Glutamatergic neuron (in vitro differentiated cells): ENCODE measurements around the gene LDLRAD4. TPM values are rescaled to one million over a fixed set of nuclear protein-coding genes. Genes with fewer than 3 reads are reported as not detected.

ENCODE experiments used
- DNase-seq: peaks from one replicate; pipeline ENCODE4 v3.0.0; 2022
- H3K27ac Mint-ChIP-seq: one replicate; pipeline ENCODE4 v1.8.0; 2020; ENCODE audit warnings: mild to moderate bottlenecking, mixed read lengths, inconsistent platforms; ENCODE audit not compliant: unreplicated experiment
- H3K27me3 Mint-ChIP-seq: one replicate; pipeline ENCODE4 v1.8.0; 2020; ENCODE audit warnings: mild to moderate bottlenecking, moderate library complexity, mixed read lengths, inconsistent platforms; ENCODE audit not compliant: unreplicated experiment
- H3K36me3 Mint-ChIP-seq: one replicate; pipeline ENCODE4 v1.8.0; 2020; ENCODE audit warnings: mild to moderate bottlenecking, mixed read lengths, inconsistent platforms; ENCODE audit not compliant: unreplicated experiment
- H3K4me1 Mint-ChIP-seq: one replicate; pipeline ENCODE4 v1.8.0; 2020; ENCODE audit warnings: mild to moderate bottlenecking, low read depth, mixed read lengths, inconsistent platforms; ENCODE audit not compliant: unreplicated experiment
- H3K4me3 Mint-ChIP-seq: one replicate; pipeline ENCODE4 v1.8.0; 2020; ENCODE audit warnings: mild to moderate bottlenecking, mixed read lengths, inconsistent platforms; ENCODE audit not compliant: unreplicated experiment
- H3K9me3 Mint-ChIP-seq: one replicate; pipeline ENCODE4 v1.8.0; 2020; ENCODE audit warnings: mild to moderate bottlenecking, moderate library complexity, mixed read lengths, inconsistent platforms; ENCODE audit not compliant: unreplicated experiment
- CTCF ChIP-seq: fragments of 200-600 bp; sonication (generic); IDR thresholded peaks from one replicate; pipeline ENCODE4 v1.5.0; 2021; ENCODE audit not compliant: partially characterized antibody, unreplicated experiment
- total RNA-seq: library from RNA; stranded (reverse); fragmentation: NEBNext Ultra II Directional; extraction: Animal tissue kit (Norgen Biotek cat#: 25700); gene quantifications from one replicate; pipeline ENCODE4 v1.2.1, GENCODE V29; 2021; ENCODE audit not compliant: unreplicated experiment

Gene LDLRAD4
- total RNA-seq, 1 donor from 2014 or later, result 0.29 TPM

DNA sequence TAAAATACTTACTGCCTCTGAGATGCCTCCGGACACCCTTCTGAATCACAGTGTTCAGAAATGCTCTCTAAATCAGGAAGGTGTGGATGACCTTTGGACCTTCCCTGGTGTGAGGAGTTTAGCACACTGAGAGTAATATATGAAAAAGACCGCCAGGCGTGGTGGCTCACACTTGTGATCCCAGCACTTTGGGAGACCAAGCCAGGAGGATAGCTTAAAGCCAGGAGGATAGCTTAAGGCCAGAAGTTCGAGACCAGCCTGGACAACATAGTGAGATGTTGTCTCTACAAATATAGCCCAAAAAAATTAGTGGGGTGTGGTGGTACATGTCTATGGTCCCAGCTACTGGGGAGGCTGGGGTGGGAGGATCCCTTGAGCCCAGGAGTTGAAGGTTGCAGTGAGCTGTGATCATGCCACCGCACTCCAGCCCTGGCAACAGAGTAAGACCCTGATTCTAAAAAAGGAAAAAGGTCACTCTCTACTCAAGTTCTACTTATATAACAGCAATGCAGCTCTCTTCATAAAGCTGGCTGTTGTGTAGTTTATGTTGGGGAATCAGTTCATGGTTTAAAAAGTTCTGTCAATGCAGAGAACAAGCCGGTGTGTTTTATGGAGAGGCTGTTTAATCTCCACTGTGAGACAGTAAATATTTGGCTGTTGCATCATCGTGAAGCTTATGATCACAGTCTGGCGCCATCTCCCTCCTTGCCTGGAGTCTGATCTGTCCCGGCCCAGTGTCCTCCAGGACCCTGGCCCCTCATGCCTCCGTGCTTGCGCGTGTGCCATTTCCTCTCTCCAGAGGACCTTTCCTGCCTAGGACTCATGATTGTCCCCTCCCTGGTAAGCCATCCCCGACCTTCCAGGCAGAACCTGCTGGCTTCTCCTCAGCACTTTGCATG lies 323.3 kb downstream of the LDLRAD4 start:
- H3K36me3 Mint-ChIP-seq, result no peaks in the 10 kb centered on the region
- H3K4me1 Mint-ChIP-seq, result no peaks in the 10 kb centered on the region
- TF ChIP-seq CTCF, result no peak
- no peaks in the 10 kb centered on the region for H3K9me3 Mint-ChIP-seq
- H3K27me3 Mint-ChIP-seq, result peaks cover 3% of the 10 kb centered on the region
- no peak for DNase-seq
- H3K27ac Mint-ChIP-seq, result no peak overlapping the region
- H3K4me3 Mint-ChIP-seq, result no peak overlapping the region

- H3K27me3 Mint-ChIP-seq, result peaks cover 3% of the 10 kb centered on the region
- TF ChIP-seq CTCF, result no peak
- no peak for DNase-seq
- H3K36me3 Mint-ChIP-seq, result no peaks in the 10 kb centered on the region
- H3K4me3 Mint-ChIP-seq, result no peak overlapping the region
- no peak overlapping the region for H3K27ac Mint-ChIP-seq
- no peaks in the 10 kb centered on the region for H3K4me1 Mint-ChIP-seq
- H3K9me3 Mint-ChIP-seq, result no peaks in the 10 kb centered on the region
Measured at GRCh38 chr18:13542520-13542847, 323.9 kb downstream of the LDLRAD4 start.

DNA sequence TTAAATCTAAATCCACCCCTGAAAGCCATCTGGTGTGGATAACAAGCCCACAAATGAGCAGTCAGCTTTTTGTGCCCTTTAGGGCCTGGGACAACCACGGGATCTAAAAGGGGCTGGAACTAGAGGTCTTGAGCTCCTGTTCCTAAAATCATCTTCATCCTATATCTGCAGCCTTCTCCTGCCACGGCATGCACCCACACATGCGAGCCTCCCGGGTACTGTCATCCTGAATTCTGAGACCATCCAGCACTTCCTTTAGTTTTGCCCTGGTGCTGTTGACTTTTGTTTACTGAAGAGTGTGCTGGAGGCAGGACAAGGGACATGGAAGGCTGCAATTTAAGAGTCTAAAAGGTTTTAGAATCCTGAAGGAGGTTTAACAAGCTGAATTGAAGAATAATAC lies 324.6 kb downstream of the LDLRAD4 start:
- DNase-seq, result no peak
- peaks cover 3% of the 10 kb centered on the region for H3K27me3 Mint-ChIP-seq
- no peak overlapping the region for H3K27ac Mint-ChIP-seq
- H3K9me3 Mint-ChIP-seq, result no peaks in the 10 kb centered on the region
- no peak overlapping the region for H3K4me3 Mint-ChIP-seq
- no peaks in the 10 kb centered on the region for H3K4me1 Mint-ChIP-seq
- TF ChIP-seq CTCF, result no peak
- no peaks in the 10 kb centered on the region for H3K36me3 Mint-ChIP-seq

DNA sequence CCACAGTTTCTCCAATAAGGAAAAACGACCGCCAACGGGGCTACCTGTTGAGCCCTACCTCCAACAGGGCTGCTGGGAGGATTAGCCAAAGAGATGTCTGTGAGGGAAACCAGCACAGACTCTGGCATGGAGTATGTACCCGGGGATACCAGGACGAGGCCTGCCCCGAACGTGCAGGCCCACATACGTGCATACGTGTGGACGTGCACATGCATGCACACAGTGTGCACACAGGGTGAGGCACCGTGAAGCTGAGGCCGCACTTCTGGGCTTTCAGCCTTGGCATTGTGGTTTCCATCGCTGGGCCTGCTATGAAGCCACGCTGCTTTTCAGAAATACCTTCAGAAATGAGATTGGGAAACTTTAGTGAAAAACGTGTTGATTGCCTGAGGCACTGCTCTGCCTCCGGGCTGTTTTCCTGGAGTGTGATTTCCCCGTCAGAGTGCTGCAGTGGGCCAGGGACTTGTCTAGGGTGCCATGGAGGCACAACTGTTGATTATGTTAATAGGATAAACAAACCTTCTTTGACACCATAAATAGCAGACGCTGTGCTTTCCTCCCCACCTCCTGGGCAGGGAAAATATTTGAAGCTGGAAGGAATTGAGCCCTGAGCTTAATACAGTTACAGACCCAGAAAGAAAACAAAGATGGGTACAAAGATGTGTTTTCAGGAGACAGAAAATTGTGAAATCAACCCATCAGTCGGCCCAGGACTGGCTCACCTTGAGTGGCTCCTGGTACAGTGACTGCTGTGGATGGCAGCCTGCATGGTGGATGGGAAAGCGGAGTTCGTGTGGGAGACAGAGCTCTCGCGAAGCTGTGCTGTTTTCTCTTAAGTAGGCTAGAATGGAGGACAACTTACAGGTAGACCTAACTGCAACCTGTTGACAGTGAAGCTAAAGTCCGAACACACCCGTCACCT lies 325.5 kb downstream of the LDLRAD4 start:
- DNase-seq, result no peak
- Mint-ChIP-seq H3K36me3 (no peaks in the 10 kb centered on the region), H3K27me3 (peaks cover 3% of the 10 kb centered on the region), H3K9me3 (no peaks in the 10 kb centered on the region), H3K4me3 (no peak overlapping the region), H3K4me1 (no peaks in the 10 kb centered on the region), H3K27ac (no peak overlapping the region)
- no peak for TF ChIP-seq CTCF
